Uterus (tissue), 4 donors: ENCODE results near the gene PIGR. TPM values are rescaled to one million over a fixed set of nuclear protein-coding genes. Genes with fewer than 3 reads are reported as not detected.

Source experiments
- DNase-seq, 2 donors: peaks; one replicate each; pipeline ENCODE4 v3.0.0-alpha.2; 2019 to 2020
- H3K27ac ChIP-seq, 2 donors: fragments of 200-600 bp; sonication (generic); 1 replicate in 1 of 2; 2 replicates in 1 of 2; pipeline ENCODE4 v1.5.1; 2016 to 2018
- H3K27me3 ChIP-seq, 2 donors: fragments of 200-600 bp; sonication (generic); one replicate each; pipeline ENCODE4 v1.5.1; 2018 to 2019; ENCODE audit warnings: control low read depth in 1 of 2
- H3K36me3 ChIP-seq, 2 donors: fragments of 200-600 bp; sonication (generic); one replicate each; pipeline ENCODE4 v1.5.1; 2019; ENCODE audit warnings: control low read depth in 1 of 2
- H3K4me1 ChIP-seq, 2 donors: fragments of 200-600 bp; sonication (generic); one replicate each; pipeline ENCODE4 v1.5.1; 2018 to 2019; ENCODE audit warnings: control low read depth in 1 of 2
- H3K4me3 ChIP-seq, 2 donors: fragments of 200-600 bp; sonication (generic); 1 replicate in 1 of 2; 2 replicates in 1 of 2; pipeline ENCODE4 v1.5.1; 2018 to 2019; ENCODE audit warnings: mild to moderate bottlenecking in 1 of 2
- H3K9me3 ChIP-seq, 2 donors: fragments of 200-600 bp; sonication (generic); one replicate each; pipeline ENCODE4 v1.5.1; 2019; ENCODE audit warnings: control low read depth in 1 of 2
- CTCF ChIP-seq, 4 experiments: fragments of 200-600 bp in 2 of 4; fragments of 450-650 bp in 2 of 4; sonication (generic) in 2 of 4; IDR thresholded peaks; one replicate each; pipeline ENCODE4 v1.5.1; 2016 to 2019; ENCODE audit warnings: antibody characterized with exemption in 4 of 4, mild to moderate bottlenecking in 2 of 4, moderate library complexity in 1 of 4
- POLR2A ChIP-seq, 2 donors: fragments of 450-650 bp; IDR thresholded peaks; one replicate each; pipeline ENCODE4 v1.6.1; 2016; ENCODE audit warnings: antibody characterized with exemption in 2 of 2, mild to moderate bottlenecking in 1 of 2, moderate library complexity in 1 of 2
- intact Hi-C: fragments of 100-400 bp; cut with DNase I; formaldehyde crosslinking; loops from one replicate; pipeline ENCODE4 v1.15.1; 2023; ENCODE audit warnings: low total_unique reads
- total RNA-seq, 4 donors: library from RNA; depleted of rRNA in 3 of 4; stranded (reverse); fragments of >200 nt in 3 of 4; gene quantifications; one replicate each; pipeline versions ENCODE4 v1.1.0 to v1.2.4, GENCODE V29; 2014 to 2023
- donor health status: DM: yes; HTN: yes; CAD: no.

The PIGR gene
- total RNA-seq, 4 donors from 2014 or later, result 0.69 to 7.1 (median 3.1) TPM

- intact Hi-C loops, result no loop called here
- TF ChIP-seq CTCF (IDR thresholded peaks at IDR 0.05), result no peak
- no peak for TF ChIP-seq POLR2A (IDR thresholded peaks at IDR 0.05)
- Histone ChIP-seq H3K36me3 (no peaks in the 10 kb centered on the region), H3K27me3 (no peaks in the 10 kb centered on the region), H3K27ac (no peak within 1 kb of the TSS), H3K4me1 (no peaks in the 10 kb centered on the region), H3K4me3 (no peak within 1 kb of the TSS), H3K9me3 (no peaks in the 10 kb centered on the region)
- DNase-seq, result no peak
Observed at GRCh38 chr1:206897175-206897574, 49.1 kb downstream of the PIGR start, which contains the start of gene IL24. TSS of gene IL24 (plus strand) at chr1:206897443. CDS start at chr1:206897833, 390 bp downstream.

GRCh38 chr1:206896261-206896660 is 50.0 kb downstream of the PIGR start:
- no peaks in the 10 kb centered on the region for H3K9me3 ChIP-seq
- TF ChIP-seq CTCF (IDR thresholded peaks at IDR 0.05), result no peak
- no peak for TF ChIP-seq POLR2A (IDR thresholded peaks at IDR 0.05)
- intact Hi-C loops, result no loop called here
- H3K4me1 ChIP-seq, result no peaks in the 10 kb centered on the region
- no peak for DNase-seq
- H3K36me3 ChIP-seq, result no peaks in the 10 kb centered on the region
- no peak overlapping the region for H3K4me3 ChIP-seq
- no peaks in the 10 kb centered on the region for H3K27me3 ChIP-seq
- H3K27ac ChIP-seq, result no peak overlapping the region

- no peaks in the 10 kb centered on the region for H3K4me1 ChIP-seq
- intact Hi-C loops, result no loop called here
- no peak overlapping the region for H3K4me3 ChIP-seq
- no peaks in the 10 kb centered on the region for H3K27me3 ChIP-seq
- TF ChIP-seq CTCF (IDR thresholded peaks at IDR 0.05), result no peak
- no peak for TF ChIP-seq POLR2A (IDR thresholded peaks at IDR 0.05)
- no peaks in the 10 kb centered on the region for H3K36me3 ChIP-seq
- no peaks in the 10 kb centered on the region for H3K9me3 ChIP-seq
- no peak for DNase-seq
- H3K27ac ChIP-seq, result no peak overlapping the region
Observed at GRCh38 chr1:206895837-206896242, 50.4 kb downstream of the PIGR start.

- Histone ChIP-seq H3K4me1 (no peaks in the 10 kb centered on the region), H3K27me3 (no peaks in the 10 kb centered on the region), H3K9me3 (no peaks in the 10 kb centered on the region), H3K27ac (no peak overlapping the region), H3K36me3 (no peaks in the 10 kb centered on the region), H3K4me3 (no peak overlapping the region)
- no peak for DNase-seq
- TF ChIP-seq POLR2A (IDR thresholded peaks at IDR 0.05) (no peak), CTCF (IDR thresholded peaks at IDR 0.05) (no peak)
- intact Hi-C loops, result no loop called here
Observed at GRCh38 chr1:206895325-206895724, 50.9 kb downstream of the PIGR start.

GRCh38 chr1:206893380-206893779 is 52.9 kb downstream of the PIGR start:
- Histone ChIP-seq H3K4me1 (no peaks in the 10 kb centered on the region), H3K27me3 (no peaks in the 10 kb centered on the region), H3K9me3 (no peaks in the 10 kb centered on the region), H3K27ac (peak overlapping the region; percentile 48 to 51), H3K4me3 (no peak overlapping the region), H3K36me3 (no peaks in the 10 kb centered on the region)
- intact Hi-C loops, result no loop called here
- TF ChIP-seq POLR2A (IDR thresholded peaks at IDR 0.05), result no peak
- no peak for DNase-seq
